ENCODE data around the gene COPB1.
A peak's percentile ranks its signal among the peaks of the same experiment; 100 is the strongest.

The COPB1 gene

DNA sequence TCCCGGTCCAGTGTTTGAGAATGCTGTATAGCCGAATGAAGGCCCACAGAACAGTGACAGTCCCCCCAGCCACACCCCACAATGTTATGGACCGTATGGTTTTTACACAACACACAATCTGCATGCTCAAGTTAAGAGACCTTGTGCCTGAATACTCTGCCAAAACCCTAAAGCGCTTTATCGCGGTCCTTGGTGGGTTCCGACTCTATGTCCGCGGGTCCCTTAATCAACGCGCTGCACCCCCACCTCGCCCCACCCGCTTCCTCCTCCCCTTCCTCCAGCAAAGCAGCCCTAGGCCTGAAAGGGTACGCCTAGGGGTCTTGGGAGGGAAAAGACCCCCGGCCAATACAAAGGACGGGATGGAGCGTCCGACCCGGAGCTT is 442 bp downstream of the COPB1 start:
- peaks cover 23% of the 10 kb centered on the region for H4K20me1 ChIP-seq (ENCODE audit: insufficient read depth, low read length, poor library complexity, severe bottlenecking)
- H3K27me3 ChIP-seq (ENCODE audit: insufficient read depth, low read length, poor library complexity, severe bottlenecking) = no peaks in the 10 kb centered on the region
- H3K9me2 ChIP-seq (replicated peaks; ENCODE audit: low read depth, low read length) = no peaks in the 10 kb centered on the region
- H3K4me2 ChIP-seq (ENCODE audit: low read depth, low read length, poor library complexity, severe bottlenecking) = peak overlapping the region; percentile 99
- H3K36me3 ChIP-seq (ENCODE audit: insufficient read depth, low read length) = peaks cover 16% of the 10 kb centered on the region; the same call in 1 of the 2 replicates
- H3K9ac ChIP-seq (ENCODE audit: low read depth, low read length, poor library complexity, severe bottlenecking) = peak overlapping the region; percentile 88
- H3K79me2 ChIP-seq (ENCODE audit: insufficient read depth, low read length) = peaks cover 50% of the 10 kb centered on the region
- TF ChIP-seq EZH2phosphoT487 (IDR thresholded peaks at IDR 0.05; ENCODE audit: borderline replicate concordance) = no peak
- TF ChIP-seq CTCF (conservative IDR thresholded peaks at IDR 0.05; ENCODE audit: low read length) = no peak
- no peak overlapping the region; the same call in 1 of the 2 replicates for H2AFZ ChIP-seq (ENCODE audit: low read length)
- H3K9me3 ChIP-seq (ENCODE audit: insufficient read depth, low read depth, low read length) = no peaks in the 10 kb centered on the region
- no peaks in the 10 kb centered on the region for H3F3A ChIP-seq (ENCODE audit: low read depth)
- H3K4me3 ChIP-seq (ENCODE audit: low read length, poor library complexity, severe bottlenecking) = peak overlapping the region; percentile 94
- H3K4me1 ChIP-seq (ENCODE audit: insufficient read depth, low read length, poor library complexity, severe bottlenecking) = peaks cover 18% of the 10 kb centered on the region

DNA sequence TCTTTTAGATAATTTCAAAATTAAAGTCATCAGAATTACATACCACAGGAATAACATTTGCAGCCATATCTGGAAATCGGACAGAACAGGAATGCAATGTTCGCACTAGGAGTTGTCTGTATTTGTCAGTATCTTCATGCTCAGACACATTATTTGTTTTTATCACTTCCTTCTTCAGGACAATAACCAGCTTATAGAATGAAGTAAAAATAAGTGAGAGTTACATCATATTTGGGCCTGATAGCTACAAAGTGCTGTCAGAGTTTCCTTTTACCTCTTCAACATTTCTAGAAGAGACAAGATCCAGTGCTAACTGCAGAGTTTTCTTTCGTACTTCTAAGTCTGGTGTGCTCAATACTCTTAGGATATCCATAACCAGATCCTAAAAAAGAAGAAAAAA is 18.9 kb downstream of the COPB1 start:
- no peaks in the 10 kb centered on the region for H3K9me2 ChIP-seq (replicated peaks; ENCODE audit: low read depth, low read length)
- no peak overlapping the region for H3K4me2 ChIP-seq (ENCODE audit: low read depth, low read length, poor library complexity, severe bottlenecking)
- H3K27me3 ChIP-seq (ENCODE audit: insufficient read depth, low read length, poor library complexity, severe bottlenecking) = no peaks in the 10 kb centered on the region
- H3K4me1 ChIP-seq (ENCODE audit: insufficient read depth, low read length, poor library complexity, severe bottlenecking) = no peaks in the 10 kb centered on the region
- no peaks in the 10 kb centered on the region for H3K9me3 ChIP-seq (ENCODE audit: insufficient read depth, low read depth, low read length)
- no peak overlapping the region for H2AFZ ChIP-seq (ENCODE audit: low read length)
- no peaks in the 10 kb centered on the region for H3F3A ChIP-seq (ENCODE audit: low read depth)
- H3K79me2 ChIP-seq (ENCODE audit: insufficient read depth, low read length) = no peaks in the 10 kb centered on the region
- peaks cover 94% of the 10 kb centered on the region for H3K36me3 ChIP-seq (ENCODE audit: insufficient read depth, low read length)
- H3K9ac ChIP-seq (ENCODE audit: low read depth, low read length, poor library complexity, severe bottlenecking) = no peak overlapping the region
- peaks cover 4% of the 10 kb centered on the region for H4K20me1 ChIP-seq (ENCODE audit: insufficient read depth, low read length, poor library complexity, severe bottlenecking)
- no peak overlapping the region for H3K4me3 ChIP-seq (ENCODE audit: low read length, poor library complexity, severe bottlenecking)
- TF ChIP-seq EZH2phosphoT487 (IDR thresholded peaks at IDR 0.05; ENCODE audit: borderline replicate concordance) (no peak), CTCF (conservative IDR thresholded peaks at IDR 0.05; ENCODE audit: low read length) (no peak)

DNA sequence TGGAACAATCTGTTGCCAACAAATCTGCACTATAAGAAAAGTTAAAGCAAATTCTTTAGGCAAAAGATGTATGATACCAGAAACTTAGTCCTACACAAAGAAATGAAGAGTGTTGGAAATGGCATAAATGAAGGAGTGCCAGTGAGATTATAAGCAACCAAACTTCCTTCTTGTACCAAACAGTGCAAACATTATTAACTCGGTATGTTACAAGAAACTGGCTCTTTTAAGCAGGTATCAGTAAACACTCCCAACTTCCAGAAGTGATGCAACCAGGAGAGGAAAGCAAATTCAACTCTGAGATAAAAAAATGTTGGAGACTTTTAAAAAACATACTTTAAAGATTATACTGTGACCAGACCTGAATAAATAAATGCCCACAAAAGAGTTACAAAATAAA is 28.5 kb downstream of the COPB1 start:
- Histone ChIP-seq H3K4me2 (ENCODE audit: low read depth, low read length, poor library complexity, severe bottlenecking) (no peak overlapping the region), H4K20me1 (ENCODE audit: insufficient read depth, low read length, poor library complexity, severe bottlenecking) (no peaks in the 10 kb centered on the region), H3K9ac (ENCODE audit: low read depth, low read length, poor library complexity, severe bottlenecking) (no peak overlapping the region), H3K4me3 (ENCODE audit: low read length, poor library complexity, severe bottlenecking) (no peak overlapping the region), H2AFZ (ENCODE audit: low read length) (no peak overlapping the region), H3K9me2 (replicated peaks; ENCODE audit: low read depth, low read length) (no peaks in the 10 kb centered on the region), H3K9me3 (ENCODE audit: insufficient read depth, low read depth, low read length) (no peaks in the 10 kb centered on the region), H3K4me1 (ENCODE audit: insufficient read depth, low read length, poor library complexity, severe bottlenecking) (no peaks in the 10 kb centered on the region), H3K79me2 (ENCODE audit: insufficient read depth, low read length) (no peaks in the 10 kb centered on the region), H3K27me3 (ENCODE audit: insufficient read depth, low read length, poor library complexity, severe bottlenecking) (no peaks in the 10 kb centered on the region), H3K36me3 (ENCODE audit: insufficient read depth, low read length) (peaks cover 98% of the 10 kb centered on the region), H3F3A (ENCODE audit: low read depth) (no peaks in the 10 kb centered on the region)
- TF ChIP-seq EZH2phosphoT487 (IDR thresholded peaks at IDR 0.05; ENCODE audit: borderline replicate concordance) (no peak), CTCF (conservative IDR thresholded peaks at IDR 0.05; ENCODE audit: low read length) (no peak)

Data from Loucy (cell line).